Ascending aorta (tissue), 2 donors: ENCODE data around the gene ANKMY1. TPM values are rescaled to one million over a fixed set of nuclear protein-coding genes. Genes with fewer than 3 reads are reported as not detected.
A peak's percentile ranks its signal among the peaks of the same experiment; 100 is the strongest.

ENCODE experiments used
- DNase-seq, 2 donors: peaks; one replicate each; pipeline ENCODE4 v3.0.0-alpha.2; 2019; ENCODE audit warnings: low spot score in 2 of 2
- H3K27ac ChIP-seq, 2 donors: fragments of 200-600 bp; sonication (generic); one replicate each; pipeline ENCODE4 v1.5.1; 2016 to 2017; ENCODE audit warnings: mild to moderate bottlenecking in 1 of 2
- H3K27me3 ChIP-seq: fragments of 200-600 bp; sonication (generic); one replicate; pipeline ENCODE4 v1.5.1; 2017
- H3K36me3 ChIP-seq, 2 donors: fragments of 200-600 bp; sonication (generic); one replicate each; pipeline ENCODE4 v1.5.1; 2016
- H3K4me1 ChIP-seq, 2 donors: fragments of 200-600 bp; sonication (generic); one replicate each; pipeline ENCODE4 v1.5.1; 2016 to 2017; ENCODE audit warnings: mild to moderate bottlenecking in 1 of 2
- H3K4me3 ChIP-seq, 2 donors: fragments of 200-600 bp; sonication (generic); one replicate each; pipeline ENCODE4 v1.5.1; 2016 to 2017; ENCODE audit warnings: mild to moderate bottlenecking in 1 of 2
- H3K9me3 ChIP-seq, 2 donors: fragments of 200-600 bp; sonication (generic); one replicate each; pipeline ENCODE4 v1.5.1; 2016
- CTCF ChIP-seq, 3 experiments: fragments of 200-600 bp in 2 of 3; fragments of 450-650 bp in 1 of 3; sonication (generic) in 2 of 3; IDR thresholded peaks; one replicate each; pipeline ENCODE4 v1.5.1; 2016 to 2019; ENCODE audit warnings: antibody characterized with exemption in 3 of 3, mild to moderate bottlenecking in 1 of 3, moderate library complexity in 1 of 3
- intact Hi-C: fragments of 100-400 bp; cut with DNase I; formaldehyde crosslinking; loops from one replicate; pipeline ENCODE4 v1.15.1; 2023
- total RNA-seq: library from RNA; depleted of rRNA; stranded (reverse); fragments of >200 nt; gene quantifications from one replicate; pipeline ENCODE4 v1.1.0, GENCODE V29; 2016

Gene ANKMY1
- total RNA-seq, 1 donor from 2014 or later: 14.4 TPM

DNA sequence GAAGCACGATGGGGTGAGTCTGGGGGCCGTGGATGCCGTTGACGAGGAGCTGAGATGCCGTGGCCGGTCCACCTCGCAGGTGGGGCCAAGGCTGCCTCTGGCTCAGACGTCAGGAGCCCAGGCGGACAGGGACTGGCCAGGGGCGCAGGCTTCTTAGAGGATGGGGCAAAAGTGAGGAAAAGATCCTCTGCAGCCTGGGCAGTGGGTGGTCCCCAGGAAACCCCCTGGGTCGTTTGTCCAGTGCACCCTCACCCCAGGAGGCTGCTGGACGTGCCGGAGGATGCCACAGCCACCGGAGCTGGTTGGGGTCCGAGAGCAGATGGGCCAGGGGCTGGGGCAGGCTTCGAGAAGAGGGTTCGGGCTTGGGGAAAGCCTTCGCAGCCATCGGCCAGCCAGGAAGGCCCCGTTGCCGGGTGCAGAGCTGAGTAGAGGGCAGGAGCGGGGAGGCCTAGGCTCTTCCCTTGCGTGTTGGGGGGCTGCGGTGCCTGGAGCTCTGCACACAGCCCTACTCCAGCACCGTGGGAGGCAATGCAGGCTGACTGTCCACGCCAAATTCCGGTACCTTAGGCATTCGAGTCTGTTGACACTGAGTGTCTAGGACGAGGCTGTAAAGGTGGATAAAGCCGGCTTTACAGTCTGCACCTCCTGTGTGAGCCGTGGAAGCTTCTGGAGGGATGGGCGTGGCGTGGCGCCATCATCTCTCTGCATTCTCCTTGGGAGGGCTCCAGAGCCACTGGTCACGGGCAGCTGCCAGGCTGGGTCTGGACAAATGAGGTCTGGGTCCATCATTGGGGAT lies 103.5 kb downstream of the ANKMY1 start:
- no peaks in the 10 kb centered on the region for H3K9me3 ChIP-seq
- H3K27me3 ChIP-seq: no peaks in the 10 kb centered on the region
- intact Hi-C loops: no loop called here
- H3K4me3 ChIP-seq: no peak overlapping the region
- peaks cover 10 to 25% of the 10 kb centered on the region in 2 donors for H3K4me1 ChIP-seq
- H3K27ac ChIP-seq: no peak overlapping the region
- TF ChIP-seq CTCF (IDR thresholded peaks at IDR 0.05): no peak
- peaks cover 0 to under 1% of the 10 kb centered on the region in 2 donors for H3K36me3 ChIP-seq
- DNase-seq: no peak

DNA sequence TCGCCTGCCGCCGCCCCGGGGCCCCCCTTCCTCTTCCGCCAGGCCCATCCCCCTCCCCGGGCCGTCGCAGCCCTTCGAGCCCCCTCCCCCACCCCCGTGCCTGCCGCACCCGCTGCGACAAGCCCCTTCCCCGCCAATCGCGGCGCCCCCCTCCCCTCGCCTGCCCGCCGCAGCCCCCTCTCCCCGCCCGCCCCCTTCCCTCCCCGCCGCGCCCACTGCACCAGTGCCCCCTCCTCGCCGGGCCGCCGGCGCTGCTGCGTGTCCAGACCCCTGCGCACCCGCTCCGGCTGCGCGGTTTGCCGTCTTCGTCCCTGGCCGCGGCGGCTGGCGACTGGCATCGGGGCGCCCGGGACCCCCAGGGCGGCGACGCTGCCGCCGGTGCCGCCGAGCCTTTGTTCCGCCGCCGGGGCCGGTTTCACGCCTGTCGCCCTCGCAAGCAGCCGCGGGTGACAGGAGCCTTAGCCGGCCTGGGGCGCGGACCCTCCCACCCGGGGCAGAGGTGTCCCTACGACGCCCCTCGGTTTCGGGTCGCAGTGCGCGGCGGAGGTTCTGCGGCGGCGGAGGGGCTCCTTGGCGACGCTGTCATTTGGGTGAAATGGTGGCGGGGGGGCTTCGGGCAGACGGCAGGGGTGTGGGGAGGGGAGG lies 104.2 kb downstream of the ANKMY1 start:
- no peaks in the 10 kb centered on the region for H3K27me3 ChIP-seq
- DNase-seq: no peak
- H3K9me3 ChIP-seq: no peaks in the 10 kb centered on the region
- H3K36me3 ChIP-seq: no peaks in the 10 kb centered on the region
- TF ChIP-seq CTCF (IDR thresholded peaks at IDR 0.05): no peak
- H3K27ac ChIP-seq: no peak overlapping the region
- intact Hi-C loops: loop anchor here (2.0 kb wide), 1 partner anchor 113 kb away; no protein-coding TSS in a partner anchor
- peaks cover 10 to 25% of the 10 kb centered on the region in 2 donors for H3K4me1 ChIP-seq
- peak overlapping the region; percentile 33 to 90 for H3K4me3 ChIP-seq

DNA sequence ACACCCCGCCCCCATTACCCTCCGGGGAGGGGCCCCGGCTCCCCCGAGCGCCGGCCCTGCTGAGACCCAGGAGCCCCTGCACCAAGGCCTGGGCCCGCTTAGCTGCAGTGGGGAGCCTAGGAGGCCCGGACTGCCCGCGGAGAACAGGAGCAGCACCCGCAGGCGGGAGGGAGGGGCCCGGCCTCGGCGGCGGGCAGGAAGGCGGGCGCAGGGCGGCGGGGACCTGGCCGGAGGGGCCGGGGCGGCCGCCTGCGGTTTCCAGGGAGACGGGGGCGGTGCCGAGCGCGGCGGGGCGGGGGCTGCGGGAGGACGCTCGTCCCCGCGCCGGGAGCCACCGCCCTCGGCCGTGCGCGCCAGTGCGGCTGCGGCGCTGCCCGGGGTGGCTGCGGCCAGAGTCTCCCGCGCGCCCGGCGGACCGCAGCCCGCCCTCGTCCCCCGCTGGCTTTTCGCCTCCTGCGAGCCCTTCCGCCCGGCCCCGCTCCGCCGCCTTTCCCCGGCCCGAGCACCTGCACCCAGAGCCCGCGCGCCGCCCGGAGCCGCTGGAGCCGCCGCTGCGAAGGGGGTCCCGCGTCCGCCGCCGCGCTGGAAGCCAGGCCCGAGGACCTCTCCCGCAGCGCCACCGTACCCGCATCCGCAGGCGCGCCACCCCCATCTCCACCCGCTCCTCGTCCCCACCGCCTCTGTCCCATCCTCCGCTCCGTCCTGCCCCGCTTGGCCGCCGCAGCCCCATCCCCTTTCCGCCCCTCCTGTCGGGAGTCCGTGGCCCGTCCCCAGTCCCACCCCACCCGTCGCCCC lies 105.1 kb downstream of the ANKMY1 start:
- Histone ChIP-seq H3K4me1 (peaks cover 10 to 25% of the 10 kb centered on the region in 2 donors), H3K4me3 (peak overlapping the region; percentile 67 to 90), H3K27me3 (no peaks in the 10 kb centered on the region), H3K36me3 (no peaks in the 10 kb centered on the region), H3K9me3 (no peaks in the 10 kb centered on the region), H3K27ac (no peak overlapping the region)
- no peak for DNase-seq
- no peak for TF ChIP-seq CTCF (IDR thresholded peaks at IDR 0.05)
- intact Hi-C loops: loop anchor here (1.0 to 2.0 kb wide), 2 partner anchors 14 to 114 kb away; no protein-coding TSS in a partner anchor

DNA sequence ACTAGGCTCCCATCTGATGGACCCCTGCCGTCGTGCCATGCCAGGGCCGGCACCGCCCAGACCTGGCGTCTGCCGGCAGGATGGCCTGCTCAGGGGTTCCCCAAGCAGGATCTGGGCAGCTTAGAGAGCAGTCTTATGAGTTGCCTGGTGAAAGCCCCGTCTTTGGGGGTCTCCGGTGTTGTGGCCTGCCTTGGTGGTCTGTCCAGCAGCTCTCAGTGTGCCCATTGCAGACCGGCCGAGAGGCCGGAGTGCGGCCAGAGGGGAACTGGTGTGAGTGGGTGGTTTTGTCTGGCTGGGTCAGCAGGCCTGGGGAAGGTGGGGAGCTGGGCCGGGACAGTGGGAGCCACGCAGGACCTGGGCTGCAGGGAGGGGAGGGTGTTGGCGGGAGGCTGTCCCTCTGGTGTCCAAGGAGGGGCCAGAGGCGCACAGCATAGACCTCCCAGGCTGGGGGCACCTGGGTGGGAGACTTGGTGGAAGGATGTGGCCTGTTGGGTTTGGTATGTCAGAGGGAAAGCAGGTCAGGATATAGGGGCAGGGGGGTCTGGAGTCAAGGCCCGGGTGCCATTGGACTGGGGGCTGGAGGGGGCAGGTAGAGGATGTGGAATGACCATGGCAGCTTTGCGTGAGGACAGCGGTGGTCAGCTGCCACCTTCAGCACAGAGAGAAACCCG lies 105.9 kb downstream of the ANKMY1 start:
- no peak for DNase-seq
- intact Hi-C loops: loop anchor here (1.0 to 2.0 kb wide), 2 partner anchors 14 to 115 kb away; no protein-coding TSS in a partner anchor
- no peak for TF ChIP-seq CTCF (IDR thresholded peaks at IDR 0.05)
- H3K4me3 ChIP-seq: peak overlapping the region; percentile 67 to 90
- H3K27ac ChIP-seq: no peak overlapping the region
- no peaks in the 10 kb centered on the region for H3K27me3 ChIP-seq
- no peaks in the 10 kb centered on the region for H3K9me3 ChIP-seq
- peaks cover 10 to 25% of the 10 kb centered on the region in 2 donors for H3K4me1 ChIP-seq
- H3K36me3 ChIP-seq: no peaks in the 10 kb centered on the region

DNA sequence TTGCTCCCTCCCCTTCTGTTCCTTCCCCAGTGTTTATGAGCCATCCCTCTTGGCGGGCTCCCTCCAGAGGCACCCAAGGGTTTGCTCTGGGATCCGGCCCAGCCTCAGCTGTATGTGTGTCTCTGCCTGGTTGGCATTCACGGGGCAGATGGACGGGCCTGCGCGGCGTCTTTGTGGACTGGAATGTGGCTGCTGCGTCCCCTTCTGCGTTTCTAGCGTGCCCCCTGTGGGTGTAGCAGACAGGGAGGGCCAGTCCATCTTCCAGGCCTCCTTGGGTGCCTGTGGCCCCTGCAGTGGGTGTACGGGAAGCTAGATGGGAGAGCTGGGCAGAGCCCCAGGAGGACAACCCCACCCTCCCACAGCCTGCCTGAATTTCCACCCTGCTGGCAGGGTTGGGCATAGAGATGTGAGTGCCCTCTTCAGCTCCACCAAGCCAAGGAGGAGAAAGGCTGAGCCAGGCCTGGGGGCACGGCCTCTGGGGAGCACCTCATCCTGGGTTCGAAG lies 106.6 kb downstream of the ANKMY1 start:
- Histone ChIP-seq H3K4me3 (no peak overlapping the region), H3K36me3 (peaks cover 0 to 2% of the 10 kb centered on the region in 2 donors), H3K27me3 (no peaks in the 10 kb centered on the region), H3K4me1 (peaks cover 10 to 25% of the 10 kb centered on the region in 2 donors), H3K9me3 (no peaks in the 10 kb centered on the region), H3K27ac (no peak overlapping the region)
- intact Hi-C loops: no loop called here
- no peak for DNase-seq
- no peak for TF ChIP-seq CTCF (IDR thresholded peaks at IDR 0.05)
